GM18505 (cell line): Measurements from ENCODE around the gene NHLRC2.

Experiments
- ATAC-seq: cut with Tn5 transposase; IDR thresholded peaks from one replicate; pipeline ENCODE4 v1.9.1; 2021; ENCODE audit not compliant: unreplicated experiment
- POLR2A ChIP-seq: IDR thresholded peaks from 4 replicates; pipeline ENCODE4 v1.6.1; 2011; ENCODE audit warnings: borderline replicate concordance; ENCODE audit not compliant: insufficient read depth, insufficient read length; ENCODE audit errors: extremely low read depth

Gene NHLRC2

DNA sequence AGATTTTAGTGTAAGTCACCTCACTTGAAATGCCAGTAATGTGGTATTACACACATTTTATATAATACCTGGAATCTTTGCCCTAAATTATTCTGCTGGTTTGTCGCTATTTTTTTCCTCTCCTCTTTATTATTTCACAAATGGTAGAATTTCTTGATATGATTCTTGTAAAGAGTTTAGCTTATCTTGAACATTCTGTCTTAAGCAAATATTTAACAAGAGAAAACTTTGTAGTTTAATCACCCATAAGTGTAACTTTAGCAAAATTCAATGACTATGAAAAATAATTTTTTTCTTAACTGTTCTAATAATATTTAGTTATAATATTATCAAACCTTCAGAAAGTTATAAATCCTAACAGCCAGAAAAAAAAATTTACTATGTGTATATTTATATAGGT is 56.7 kb downstream of the NHLRC2 start:
- no peak for TF ChIP-seq POLR2A
- ATAC-seq, result no peak

DNA sequence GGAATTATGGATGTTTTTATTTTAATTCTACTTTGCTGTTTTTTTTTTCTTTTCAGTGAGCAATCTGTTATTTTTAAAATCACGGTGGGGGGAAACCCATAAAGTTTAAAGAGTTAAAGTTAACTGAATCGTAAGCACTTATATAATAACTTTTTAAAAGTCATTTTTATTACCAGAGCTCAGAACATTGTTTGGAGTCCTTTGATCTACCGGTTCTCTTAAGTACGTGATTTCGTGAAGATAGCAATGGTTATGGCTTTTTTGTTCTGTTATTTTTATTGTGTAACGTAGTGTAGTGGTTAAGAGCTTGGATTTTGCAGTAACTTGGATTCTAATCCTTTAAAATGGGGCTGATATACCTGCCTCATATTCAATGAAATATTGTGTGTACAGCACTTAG is 57.4 kb downstream of the NHLRC2 start:
- no peak for ATAC-seq
- no peak for TF ChIP-seq POLR2A

DNA sequence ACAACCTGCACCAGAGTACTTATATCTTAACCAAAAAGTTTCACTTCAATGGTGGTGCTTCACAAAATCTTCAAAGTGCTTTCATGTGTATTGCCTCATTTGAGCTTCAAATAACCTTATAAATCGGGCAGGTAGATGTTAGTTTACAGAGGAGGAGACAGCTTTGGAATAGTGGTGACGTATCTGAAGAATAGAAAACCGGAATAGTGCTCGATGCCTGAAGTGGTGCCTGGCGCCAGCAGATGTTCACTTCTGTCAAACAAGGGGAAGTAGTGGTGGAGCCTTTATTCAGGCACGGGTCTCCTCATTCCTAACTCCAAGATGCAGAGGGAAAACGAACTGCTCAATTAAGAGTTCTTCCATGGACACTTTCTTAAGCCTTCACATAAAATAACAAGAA is 58.1 kb downstream of the NHLRC2 start:
- no peak for ATAC-seq

DNA sequence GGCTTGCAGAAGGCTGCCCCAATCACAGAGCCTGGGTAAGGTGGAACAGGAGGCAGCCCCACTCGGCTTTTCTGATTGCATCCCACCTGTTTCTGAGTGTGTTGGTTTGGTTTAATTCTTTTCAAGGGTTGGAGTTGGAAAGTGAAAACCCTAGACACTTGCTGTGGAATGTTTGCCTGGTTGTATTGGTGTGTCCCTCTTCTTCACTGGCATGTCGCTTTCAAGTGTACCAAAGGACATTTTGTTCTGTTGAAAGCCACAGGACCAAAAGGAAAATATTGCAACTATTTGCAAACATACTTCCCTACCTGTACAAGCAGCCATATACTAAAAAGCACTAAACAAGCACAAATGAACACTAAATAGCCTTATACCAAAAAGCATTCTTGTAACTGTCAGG is 60.5 kb downstream of the NHLRC2 start:
- ATAC-seq, result no peak
- no peak for TF ChIP-seq POLR2A

More for the DNA sequence above, 58.1 kb downstream of the NHLRC2 start:
- TF ChIP-seq POLR2A, result no peak

DNA sequence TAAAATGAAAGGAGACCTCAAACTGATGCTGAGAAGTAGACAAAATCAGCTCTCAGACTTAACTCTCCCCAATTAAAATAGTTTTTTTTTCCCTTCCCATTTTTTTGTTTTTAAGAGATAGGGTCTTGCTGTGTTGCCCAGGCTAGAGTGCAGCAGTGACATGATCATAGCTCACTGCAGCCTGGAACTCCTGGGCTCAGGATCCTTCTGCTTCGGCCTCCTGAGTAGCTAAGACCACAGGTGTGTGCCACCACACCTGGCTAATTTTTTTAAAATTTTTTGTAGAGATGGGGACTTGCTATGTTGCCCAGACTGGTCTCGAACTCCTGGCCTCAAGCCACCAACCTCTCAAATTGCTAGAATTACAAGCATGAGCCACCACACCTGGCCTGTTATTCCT is 61.1 kb downstream of the NHLRC2 start:
- TF ChIP-seq POLR2A, result no peak
- no peak for ATAC-seq

DNA sequence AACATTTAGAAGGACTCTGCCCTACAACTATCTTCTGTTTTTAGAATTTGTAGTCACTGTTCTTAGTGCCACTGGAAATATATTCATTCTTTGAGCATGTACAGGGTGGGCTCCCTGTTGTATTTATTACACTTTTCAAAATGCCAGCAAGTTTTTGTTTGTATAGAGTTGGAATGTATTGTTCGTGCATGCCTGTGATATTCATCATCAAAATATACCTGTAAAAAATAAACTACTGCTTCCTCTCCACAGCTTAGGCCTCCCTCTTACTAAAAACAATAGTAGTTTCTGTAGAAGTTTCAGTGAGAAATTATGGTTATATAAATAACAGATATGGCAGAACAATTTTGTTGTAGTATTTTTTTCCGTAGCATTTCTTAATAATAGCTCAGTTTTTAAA is 61.6 kb downstream of the NHLRC2 start:
- no peak for ATAC-seq
- TF ChIP-seq POLR2A, result no peak

DNA sequence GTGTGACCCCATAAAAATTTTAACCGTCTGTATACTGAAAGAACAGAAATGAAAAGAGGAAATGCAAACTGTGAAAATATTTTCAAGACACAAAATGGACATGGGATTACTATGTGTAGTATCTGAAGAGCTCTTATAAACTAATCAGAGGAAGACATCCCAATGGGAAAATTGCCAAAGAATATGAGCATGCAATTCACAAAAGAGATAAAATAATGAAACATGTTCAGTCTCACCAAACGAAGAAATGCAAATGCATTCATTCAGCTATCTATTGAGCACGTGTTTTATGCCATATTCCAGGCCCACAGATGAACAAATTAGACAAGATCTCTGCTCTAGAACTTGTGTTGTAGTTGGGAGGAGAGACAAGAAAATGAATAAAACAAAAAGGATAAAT is 63.2 kb downstream of the NHLRC2 start:
- no peak for TF ChIP-seq POLR2A
- ATAC-seq, result no peak

DNA sequence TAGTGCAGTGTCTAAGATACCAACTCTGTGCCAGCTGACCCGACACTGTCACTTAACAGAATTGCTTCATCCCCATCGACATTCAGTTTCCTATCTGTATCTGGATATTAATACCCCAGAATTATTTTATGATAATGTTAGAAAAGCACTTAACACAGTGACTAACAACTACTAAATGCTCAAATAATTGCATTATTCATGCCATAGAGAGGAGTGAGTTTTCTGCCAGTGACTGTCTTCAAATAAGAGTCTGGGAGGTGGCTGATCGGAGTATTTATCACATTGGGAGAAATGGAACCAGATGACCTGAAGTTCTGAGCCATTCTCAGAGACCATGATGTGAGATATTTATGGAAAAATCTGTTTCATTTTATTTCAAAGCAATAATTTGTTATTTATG is 65.7 kb downstream of the NHLRC2 start:
- no peak for TF ChIP-seq POLR2A
- no peak for ATAC-seq

DNA sequence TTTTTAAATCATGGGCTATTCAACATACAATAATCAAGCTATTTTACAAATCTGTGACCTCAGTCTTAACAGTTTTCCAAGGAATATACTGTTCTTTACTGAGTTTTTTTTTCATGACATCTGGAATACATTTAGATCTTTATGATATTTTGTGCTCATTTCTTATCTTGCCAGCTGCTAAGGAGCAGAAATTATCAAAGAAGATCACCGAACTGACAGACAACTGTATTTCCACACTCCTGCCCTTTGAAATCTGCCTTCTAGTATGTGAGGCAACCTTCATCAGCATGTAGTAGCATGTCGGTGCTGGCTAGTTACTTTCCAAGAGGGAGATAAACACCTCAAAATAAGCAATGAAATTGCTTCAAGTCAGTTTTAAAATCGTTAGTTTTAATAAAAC is 66.4 kb downstream of the NHLRC2 start:
- no peak for ATAC-seq
- TF ChIP-seq POLR2A, result no peak

DNA sequence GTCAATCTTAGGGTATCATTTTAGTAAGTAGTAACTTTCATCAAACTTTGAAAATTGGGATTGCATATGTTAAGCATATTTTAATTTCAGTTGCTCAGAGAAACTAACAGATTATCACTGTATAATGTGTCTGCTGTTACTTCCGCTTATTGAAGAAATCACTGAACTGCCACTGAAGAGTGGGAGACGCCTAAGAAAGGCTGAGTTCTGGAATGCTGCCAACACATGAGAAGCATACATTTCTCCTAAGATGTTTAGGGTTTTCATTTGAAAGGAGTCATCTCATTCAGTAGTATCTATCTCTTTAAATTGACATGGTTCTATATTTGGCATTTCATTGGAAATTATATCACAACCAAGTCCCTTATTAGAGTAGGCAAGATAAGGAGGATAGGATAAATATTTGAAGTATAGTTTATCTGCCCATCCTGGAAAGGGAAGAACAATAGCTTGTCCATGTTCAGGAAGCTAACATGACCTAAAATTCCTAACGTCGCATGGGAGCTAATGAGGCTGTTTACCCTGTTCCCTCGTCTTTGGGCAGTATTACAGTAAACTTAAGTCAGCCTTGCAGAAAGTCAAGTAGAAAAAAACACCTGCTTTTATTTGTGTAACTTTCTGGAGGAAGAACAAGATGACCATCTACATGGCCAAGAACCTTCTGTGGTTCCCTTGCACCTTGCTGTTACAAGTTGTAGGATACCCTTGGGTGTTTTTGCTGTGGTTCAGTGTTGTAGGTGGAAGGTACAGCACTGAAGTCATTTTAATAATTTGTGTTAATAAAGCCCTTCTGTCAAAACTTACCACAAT is 67.3 kb downstream of the NHLRC2 start:
- ATAC-seq, result no peak

DNA sequence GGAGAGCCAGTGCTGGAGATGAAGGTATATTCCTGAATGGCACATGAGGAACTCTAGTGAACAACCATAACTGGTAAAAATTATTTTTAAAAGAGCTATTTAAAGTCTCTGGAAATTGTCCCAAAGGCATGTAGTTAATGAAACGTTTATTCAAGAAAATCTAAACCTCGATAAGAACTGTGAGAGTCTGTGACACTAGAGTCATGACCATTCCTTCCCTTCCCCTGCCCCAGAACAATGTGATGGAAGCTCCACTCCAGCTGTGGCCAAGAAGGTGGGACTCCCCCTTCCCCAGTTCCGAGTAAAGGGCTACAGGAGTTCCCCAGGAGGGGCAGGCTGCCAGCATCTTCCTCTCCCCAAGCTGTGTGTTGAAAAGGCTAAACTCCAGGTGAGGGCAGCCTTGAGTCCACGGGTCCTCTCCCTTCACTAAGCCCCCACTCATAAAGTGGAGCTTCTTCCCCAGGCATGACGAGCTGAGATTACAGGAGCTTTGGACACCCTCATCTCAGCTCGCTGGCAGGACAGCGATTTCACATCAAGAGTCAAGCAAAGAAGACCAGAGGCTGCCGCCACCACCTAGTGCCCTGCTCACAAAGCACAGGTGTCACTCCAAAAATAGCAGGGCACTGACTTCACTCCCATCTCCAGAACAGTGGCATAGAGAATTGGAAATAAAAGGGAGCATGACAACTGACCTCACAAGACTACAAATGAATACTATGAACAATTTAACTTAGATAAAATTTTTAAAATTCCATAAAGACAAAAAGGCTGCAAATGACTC is 68.5 kb downstream of the NHLRC2 start:
- TF ChIP-seq POLR2A, result no peak
- ATAC-seq, result no peak

More for the DNA sequence above, 67.3 kb downstream of the NHLRC2 start:
- TF ChIP-seq POLR2A, result no peak

DNA sequence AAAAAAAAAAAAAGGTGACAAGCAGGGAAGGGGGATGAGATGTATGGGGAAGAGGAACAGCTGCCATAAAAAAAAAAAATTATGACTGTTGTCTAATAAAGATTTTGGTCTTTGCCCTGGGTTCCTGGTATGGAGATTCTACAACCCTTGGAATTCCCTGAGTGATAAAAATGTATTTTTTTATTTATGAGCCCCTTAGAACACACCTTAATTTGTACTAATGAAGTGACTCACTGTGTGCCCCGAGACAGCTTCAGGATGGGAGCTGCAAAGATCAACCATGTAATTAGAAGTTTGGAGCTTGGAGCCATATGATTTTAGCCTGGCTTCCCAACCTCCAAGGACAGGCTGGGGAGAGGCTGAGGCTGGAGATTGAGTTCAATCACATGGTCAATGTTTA is 69.7 kb downstream of the NHLRC2 start:
- no peak for ATAC-seq
- no peak for TF ChIP-seq POLR2A

DNA sequence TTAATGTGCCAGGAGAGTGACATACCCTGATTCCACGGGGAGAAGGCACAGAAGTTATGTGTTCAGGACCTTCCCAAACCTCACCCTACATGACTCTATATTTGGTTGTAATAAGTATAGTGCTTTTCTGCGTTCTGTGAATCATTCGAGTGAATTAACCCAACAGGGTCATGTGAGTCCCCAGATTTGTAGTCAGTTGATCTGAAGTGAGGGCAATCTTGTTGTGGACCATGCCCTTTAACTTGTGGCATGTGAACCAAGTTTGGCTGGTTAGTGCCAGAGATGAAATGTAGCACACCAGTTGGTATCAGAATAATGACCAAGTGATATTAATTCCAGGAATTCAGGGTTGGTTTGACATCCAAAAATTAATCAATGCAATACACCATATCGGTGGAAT is 70.2 kb downstream of the NHLRC2 start:
- TF ChIP-seq POLR2A, result no peak
- ATAC-seq, result no peak

DNA sequence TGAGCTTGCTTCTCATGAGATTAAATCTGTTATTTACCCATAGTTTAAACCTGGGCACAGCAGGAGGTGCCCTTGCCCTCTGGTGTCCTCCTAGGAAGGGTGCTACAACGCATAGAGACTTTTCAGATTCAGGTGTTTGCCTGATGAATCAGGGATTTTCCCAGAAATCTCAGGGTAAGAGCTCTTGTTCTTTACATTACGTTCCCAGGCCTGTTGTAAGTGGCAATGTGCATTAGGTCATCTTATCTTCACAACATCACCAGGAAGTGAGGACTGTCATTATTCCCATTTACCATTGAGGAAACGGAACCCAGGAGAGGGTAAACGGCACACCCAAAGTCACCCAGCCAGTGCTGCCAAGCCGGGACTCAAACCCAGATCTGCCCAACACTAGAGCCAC is 73.0 kb downstream of the NHLRC2 start:
- no peak for TF ChIP-seq POLR2A
- ATAC-seq, result no peak
